NOMO-1 (cell line): ENCODE data around the gene TMPRSS2.
"Not testable (repeated sequence)": the region's sequence is repeated elsewhere in the genome, so short reads cannot be mapped to it uniquely, and the experiment has no call there.

Experiments used
- DNase-seq, 2 experiments: peaks; one replicate each; lab custom pipeline; 2025; ENCODE audit not compliant: unreplicated experiment in 2 of 2; lab: John Stamatoyannopoulos, UW

Gene TMPRSS2

GRCh38 chr21:41428311-41428710 is 79.6 kb downstream of the TMPRSS2 start:
- DNase-seq, result no peak

- no peak for DNase-seq
Measured at GRCh38 chr21:41427556-41427955, 80.4 kb downstream of the TMPRSS2 start.

- DNase-seq, result no peak
Measured at GRCh38 chr21:41426676-41427404, 81.1 kb downstream of the TMPRSS2 start.

- DNase-seq, result peak; percentile 47 to 53
Measured at GRCh38 chr21:41425954-41426675, 81.8 kb downstream of the TMPRSS2 start, which contains the start of gene MX1. MX1 (plus strand) TSS chr21:41426239; CDS start chr21:41432071, 5,832 bp downstream.

GRCh38 chr21:41425588-41425953 is 82.4 kb downstream of the TMPRSS2 start:
- no peak for DNase-seq

- not testable (repeated sequence) for DNase-seq
Measured at GRCh38 chr21:41423305-41423636, 84.7 kb downstream of the TMPRSS2 start.

GRCh38 chr21:41422546-41423304 is 85.2 kb downstream of the TMPRSS2 start:
- DNase-seq, result no peak

GRCh38 chr21:41420998-41421397 is 87.0 kb downstream of the TMPRSS2 start:
- DNase-seq, result not testable (repeated sequence)

GRCh38 chr21:41419921-41420862 is 87.8 kb downstream of the TMPRSS2 start:
- peak; percentile 77 to 81 for DNase-seq

GRCh38 chr21:41418956-41419680 is 88.8 kb downstream of the TMPRSS2 start:
- DNase-seq, result no peak

- DNase-seq, result no peak
Measured at GRCh38 chr21:41418393-41418792, 89.6 kb downstream of the TMPRSS2 start.

- not testable (repeated sequence) for DNase-seq
Measured at GRCh38 chr21:41417505-41417904, 90.5 kb downstream of the TMPRSS2 start.
